MM.1S (cell line): ENCODE measurements around the gene CELF2.

Source experiments
- CTCF ChIP-seq: fragments of 300-600 bp; sonication (generic); IDR thresholded peaks from 2 replicates; pipeline ENCODE4 v1.5.1; 2016; ENCODE audit warnings: antibody characterized with exemption, low read length, mixed read lengths
- EZH2 ChIP-seq: fragments of 300-600 bp; sonication (generic); optimal IDR thresholded peaks from 2 replicates; pipeline ENCODE3; 2017; ENCODE audit warnings: low read depth, mild to moderate bottlenecking, antibody characterized with exemption, low read length, mixed read lengths

- TF ChIP-seq EZH2 (no peak), CTCF (no peak)
These were observed 190.6 kb downstream of the CELF2 start for GRCh38 chr10:11208243-11208642.
